ENCODE results near the gene IL2RA. TPM values are rescaled to one million over a fixed set of nuclear protein-coding genes. Genes with fewer than 3 reads are reported as not detected.

Gene IL2RA
- total and polyA plus RNA-seq, 9 of the 15 experiments (the other 6 are each of a cell fraction or from before 2014, with no cell fraction given) = 0.95 TPM; not detected in 8

GRCh38 chr10:6022660-6023059 is 39.5 kb downstream of the IL2RA start:
- no peak overlapping the region for H3K27ac ChIP-seq (ENCODE audit: extremely low read depth, low read depth, low read length)
- in situ Hi-C loops (cut with MboI) (no loop called here), intact Hi-C loops (cut with micrococcal nuclease) (no loop called here)
- H3K9me3 ChIP-seq (replicated peaks; ENCODE audit: control insufficient read depth, insufficient read depth, low read depth, low read length) = no peaks in the 10 kb centered on the region
- H3K9me1 ChIP-seq (ENCODE audit: control insufficient read depth, insufficient read depth, low read length) = peaks cover 3% of the 10 kb centered on the region
- H3K79me2 ChIP-seq (ENCODE audit: control insufficient read depth, insufficient read depth, low read length) = no peaks in the 10 kb centered on the region
- CTCF ChIA-PET (ENCODE audit: low intra/inter-chr PET ratio) = no interaction called here
- no peak overlapping the region for H2AFZ ChIP-seq (ENCODE audit: low read depth, low read length)
- DNase-seq (ENCODE audit: extremely low read depth in 1 of 4, low spot score in 3 of 4) (no peak), ATAC-seq (no peak), FAIRE-seq (no peak)
- no peaks in the 10 kb centered on the region; the same call in 1 of the 2 replicates for H4K20me1 ChIP-seq (replicated peaks; ENCODE audit: control insufficient read depth, insufficient read depth, low read length)
- WGBS (ENCODE audit: insufficient coverage, low coverage, missing lambda C conversion rate) = 0% methylated on average over 3 of the region's 3 CpGs
- POLR2A ChIA-PET = interaction anchor here (1.0 kb wide), 1 partner anchor 9 kb away, joined by 4 read pairs; no protein-coding TSS in a partner anchor
- TF ChIP-seq XRCC4 (IDR thresholded peaks at IDR 0.05; ENCODE audit: extremely low read depth, insufficient read depth, insufficient read length) (no peak), SAFB (IDR thresholded peaks at IDR 0.05; ENCODE audit: borderline replicate concordance, low read depth, low read length) (no peak), RNF2 (IDR thresholded peaks at IDR 0.05) (no peak), ZKSCAN8 (CRISPR knock-in tag; IDR thresholded peaks at IDR 0.05) (no peak), CREBBP (IDR thresholded peaks at IDR 0.05; ENCODE audit: low read depth, low read length) (no peak), MCM5 (IDR thresholded peaks at IDR 0.05; ENCODE audit: low read depth) (no peak), TFE3 (CRISPR knock-in tag; IDR thresholded peaks at IDR 0.05) (no peak), ZNF217 (CRISPR knock-in tag; IDR thresholded peaks at IDR 0.05) (no peak), ZNF609 (CRISPR knock-in tag; IDR thresholded peaks at IDR 0.05; ENCODE audit: borderline replicate concordance) (no peak)
- TF ChIP-seq, protein P1, sequence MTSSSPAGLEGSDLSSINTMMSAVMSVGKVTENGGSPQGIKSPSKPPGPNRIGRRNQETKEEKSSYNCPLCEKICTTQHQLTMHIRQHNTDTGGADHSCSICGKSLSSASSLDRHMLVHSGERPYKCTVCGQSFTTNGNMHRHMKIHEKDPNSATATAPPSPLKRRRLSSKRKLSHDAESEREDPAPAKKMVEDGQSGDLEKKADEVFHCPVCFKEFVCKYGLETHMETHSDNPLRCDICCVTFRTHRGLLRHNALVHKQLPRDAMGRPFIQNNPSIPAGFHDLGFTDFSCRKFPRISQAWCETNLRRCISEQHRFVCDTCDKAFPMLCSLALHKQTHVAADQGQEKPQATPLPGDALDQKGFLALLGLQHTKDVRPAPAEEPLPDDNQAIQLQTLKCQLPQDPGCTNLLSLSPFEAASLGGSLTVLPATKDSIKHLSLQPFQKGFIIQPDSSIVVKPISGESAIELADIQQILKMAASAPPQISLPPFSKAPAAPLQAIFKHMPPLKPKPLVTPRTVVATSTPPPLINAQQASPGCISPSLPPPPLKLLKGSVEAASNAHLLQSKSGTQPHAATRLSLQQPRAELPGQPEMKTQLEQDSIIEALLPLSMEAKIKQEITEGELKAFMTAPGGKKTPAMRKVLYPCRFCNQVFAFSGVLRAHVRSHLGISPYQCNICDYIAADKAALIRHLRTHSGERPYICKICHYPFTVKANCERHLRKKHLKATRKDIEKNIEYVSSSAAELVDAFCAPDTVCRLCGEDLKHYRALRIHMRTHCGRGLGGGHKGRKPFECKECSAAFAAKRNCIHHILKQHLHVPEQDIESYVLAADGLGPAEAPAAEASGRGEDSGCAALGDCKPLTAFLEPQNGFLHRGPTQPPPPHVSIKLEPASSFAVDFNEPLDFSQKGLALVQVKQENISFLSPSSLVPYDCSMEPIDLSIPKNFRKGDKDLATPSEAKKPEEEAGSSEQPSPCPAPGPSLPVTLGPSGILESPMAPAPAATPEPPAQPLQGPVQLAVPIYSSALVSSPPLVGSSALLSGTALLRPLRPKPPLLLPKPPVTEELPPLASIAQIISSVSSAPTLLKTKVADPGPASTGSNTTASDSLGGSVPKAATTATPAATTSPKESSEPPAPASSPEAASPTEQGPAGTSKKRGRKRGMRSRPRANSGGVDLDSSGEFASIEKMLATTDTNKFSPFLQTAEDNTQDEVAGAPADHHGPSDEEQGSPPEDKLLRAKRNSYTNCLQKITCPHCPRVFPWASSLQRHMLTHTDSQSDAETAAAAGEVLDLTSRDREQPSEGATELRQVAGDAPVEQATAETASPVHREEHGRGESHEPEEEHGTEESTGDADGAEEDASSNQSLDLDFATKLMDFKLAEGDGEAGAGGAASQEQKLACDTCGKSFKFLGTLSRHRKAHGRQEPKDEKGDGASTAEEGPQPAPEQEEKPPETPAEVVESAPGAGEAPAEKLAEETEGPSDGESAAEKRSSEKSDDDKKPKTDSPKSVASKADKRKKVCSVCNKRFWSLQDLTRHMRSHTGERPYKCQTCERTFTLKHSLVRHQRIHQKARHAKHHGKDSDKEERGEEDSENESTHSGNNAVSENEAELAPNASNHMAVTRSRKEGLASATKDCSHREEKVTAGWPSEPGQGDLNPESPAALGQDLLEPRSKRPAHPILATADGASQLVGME (CRISPR knock-in tag; IDR thresholded peaks at IDR 0.05) = no peak
- no peak overlapping the region for H3K4me2 ChIP-seq (ENCODE audit: insufficient read depth, low read length)
- peaks cover 5 to 12% of the 10 kb centered on the region in 2 experiments; a peak in 4 of 5 replicates for H3K4me1 ChIP-seq (replicated peaks in 1 of 2; ENCODE audit: control insufficient read depth in 2 of 2, insufficient read depth in 2 of 2, low read length in 2 of 2)
- H3K36me3 ChIP-seq (ENCODE audit: control insufficient read depth, insufficient read depth, low read length) = no peaks in the 10 kb centered on the region
- H3K4me3 ChIP-seq = no peak overlapping the region
- H3K9ac ChIP-seq (ENCODE audit: insufficient read depth in 1 of 2, low read depth in 2 of 2, low read length in 2 of 2) = no peak overlapping the region
- peaks cover 10 to 31% of the 10 kb centered on the region in 2 experiments; a peak in 4 of 5 replicates for H3K27me3 ChIP-seq (ENCODE audit: control insufficient read depth in 2 of 2, insufficient read depth in 2 of 2, low read length in 2 of 2)
- BruUV-seq (replicated peaks) = no TSS peak
